Fibroblast of skin of abdomen (primary cell): ENCODE data around the gene C11orf21.
"Not testable (repeated sequence)": the region's sequence is repeated elsewhere in the genome, so short reads cannot be mapped to it uniquely, and the experiment has no call there.

ENCODE experiments used
- DNase-seq: peaks from one replicate; pipeline ENCODE4 v3.0.0-alpha.2; 2013

C11orf21 gene

DNA sequence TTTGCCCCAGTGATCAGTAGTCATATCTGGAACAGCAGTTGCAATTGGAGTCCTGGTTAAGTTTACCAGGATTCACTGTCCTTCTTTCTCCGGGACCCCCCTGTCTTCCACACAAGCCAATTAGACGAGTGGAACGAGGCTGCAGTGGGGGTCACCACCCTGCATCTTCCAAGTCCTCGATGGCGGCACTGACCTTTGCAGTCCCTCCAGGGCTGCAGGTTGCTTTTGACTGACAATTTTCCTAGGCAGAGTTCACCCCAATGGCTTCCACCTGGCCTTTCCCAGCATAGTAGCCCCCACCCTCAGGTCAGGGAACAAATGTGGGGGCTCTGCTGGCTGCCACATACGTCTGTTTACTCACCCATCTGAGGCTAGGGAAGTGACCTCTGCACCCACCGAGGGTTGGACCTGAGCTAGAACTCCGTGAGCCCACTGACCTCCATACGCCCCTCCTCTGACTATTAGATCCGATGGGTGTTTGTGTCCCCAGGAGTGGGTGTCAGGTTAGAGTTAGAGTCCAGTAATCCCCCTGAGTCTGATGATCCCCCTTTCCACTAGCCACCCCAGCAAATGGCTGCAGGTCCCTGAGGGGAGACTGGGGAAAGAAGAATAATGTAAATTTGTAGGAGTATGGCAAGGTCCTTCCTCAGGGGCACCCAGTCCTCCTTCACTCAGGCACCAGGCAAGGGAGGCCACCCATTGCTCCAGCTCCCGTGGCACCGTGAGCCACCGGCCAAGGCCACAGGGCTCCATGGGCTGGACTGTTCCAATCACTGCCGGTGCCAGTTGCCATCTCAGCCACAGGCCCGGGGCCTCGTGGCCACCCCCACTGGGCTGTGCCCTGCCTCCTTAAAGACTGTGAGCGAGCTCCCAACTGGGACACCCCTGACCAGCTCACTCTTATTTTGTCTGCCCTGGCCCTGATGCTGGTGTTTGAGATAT, 5.5 kb downstream of the C11orf21 start:
- DNase-seq, result no peak

DNA sequence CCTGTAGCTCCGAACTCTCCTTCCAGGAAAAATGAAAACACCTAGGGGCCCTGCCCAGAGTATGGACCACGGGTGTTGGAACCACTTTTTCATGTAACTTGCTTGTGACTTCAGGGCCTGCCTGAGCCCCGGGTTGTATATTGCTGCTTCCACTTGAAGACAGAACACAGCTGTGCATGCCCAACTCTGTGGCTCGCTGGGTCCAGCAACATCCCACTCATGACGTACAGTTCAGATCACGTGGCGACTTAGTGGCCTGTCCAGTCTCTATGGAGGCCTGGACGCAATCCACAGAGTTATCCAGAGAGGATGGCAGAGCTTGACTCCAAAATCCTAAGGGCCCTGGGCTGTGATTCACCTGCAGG, 6.8 kb downstream of the C11orf21 start:
- DNase-seq, result no peak

DNA sequence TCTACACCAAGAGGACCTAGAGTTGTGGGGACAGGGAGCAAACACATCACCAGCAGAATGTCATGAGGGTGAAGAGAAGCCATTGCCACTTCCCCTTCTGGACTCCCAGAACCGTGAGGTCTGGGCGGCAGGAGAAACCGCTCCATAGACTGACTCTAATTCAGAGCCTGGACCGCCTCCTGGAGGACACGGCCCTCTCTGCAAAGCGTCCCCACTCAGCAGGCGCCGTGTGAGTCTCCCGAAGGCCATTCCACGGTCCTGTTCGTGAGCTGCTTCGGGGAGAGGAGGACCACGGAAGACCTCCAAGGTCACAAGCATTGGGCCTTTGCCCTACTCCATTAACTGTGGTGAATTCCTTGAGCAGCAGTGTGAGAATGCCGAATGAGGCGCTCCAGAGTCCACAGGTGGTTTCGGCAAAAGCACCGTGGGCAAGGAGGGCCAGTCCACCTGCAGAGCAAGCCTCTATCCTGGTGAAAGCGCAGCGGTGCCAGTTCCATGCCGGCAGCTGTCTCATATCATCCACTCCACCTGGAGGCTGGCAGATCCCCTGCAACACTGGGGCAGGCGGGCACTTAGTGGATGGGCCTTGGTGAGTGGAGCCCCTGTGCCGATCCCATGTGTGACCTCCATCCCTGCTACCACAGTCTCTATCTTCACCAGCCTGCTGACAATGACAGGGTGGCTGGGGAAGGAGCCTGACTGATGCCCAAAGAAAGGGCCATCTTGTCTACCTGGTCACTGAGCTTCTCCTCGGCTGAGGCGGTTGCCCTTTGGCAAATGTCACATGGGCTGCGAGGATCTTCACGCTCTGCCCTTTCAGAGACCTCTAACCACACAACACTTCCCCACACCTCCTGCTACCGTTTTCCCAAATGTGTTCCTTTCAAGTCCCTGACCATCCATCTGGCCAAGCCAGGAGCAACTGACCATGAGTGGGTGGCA, 7.5 kb downstream of the C11orf21 start:
- no peak for DNase-seq

DNA sequence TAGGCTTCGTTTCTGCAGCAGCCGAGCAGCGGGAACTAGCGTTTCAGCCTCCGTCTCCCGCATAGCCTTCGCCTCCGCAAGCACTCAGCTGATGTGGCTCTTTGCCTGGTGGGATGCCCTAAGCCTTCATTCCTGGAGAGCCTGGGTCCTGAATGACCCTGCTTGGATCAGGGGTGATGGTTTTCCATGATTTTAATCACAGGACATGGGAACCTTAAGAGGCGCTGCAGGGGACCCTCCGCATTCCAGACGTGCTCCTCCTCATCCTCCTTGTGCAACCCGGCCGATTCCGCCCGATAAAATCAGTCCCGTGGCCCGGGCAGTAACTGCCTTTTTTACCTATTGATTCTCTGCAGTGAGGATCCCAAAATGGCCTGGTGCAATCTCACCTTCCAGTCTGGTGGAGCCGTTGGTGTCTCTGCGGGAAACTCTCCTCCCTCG, 8.2 kb downstream of the C11orf21 start:
- no peak for DNase-seq

DNA sequence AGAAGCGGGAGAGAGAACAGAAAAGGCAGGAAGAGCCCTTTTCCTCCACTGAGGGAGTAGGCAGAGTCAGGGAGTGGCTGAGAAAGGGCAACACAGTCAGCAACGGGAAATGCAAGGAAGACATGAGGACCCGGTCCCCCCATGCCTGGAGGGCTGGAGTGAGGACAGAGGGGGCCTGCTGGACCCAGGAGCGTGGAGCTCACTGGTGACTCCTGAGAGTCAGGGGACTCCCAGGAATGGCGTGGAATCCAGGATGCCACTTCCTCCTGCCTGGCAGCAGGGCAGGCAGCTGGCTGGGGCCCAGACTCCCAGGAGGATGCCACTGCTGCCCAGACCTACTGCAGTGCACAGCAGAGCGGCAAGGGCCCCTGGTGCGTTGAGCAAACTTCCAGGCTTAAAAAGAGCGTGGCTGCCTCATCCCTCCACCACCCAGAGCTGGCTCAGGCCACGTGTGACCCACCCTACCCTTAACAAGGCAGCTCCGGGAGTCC, 11.3 kb downstream of the C11orf21 start:
- no peak for DNase-seq

DNA sequence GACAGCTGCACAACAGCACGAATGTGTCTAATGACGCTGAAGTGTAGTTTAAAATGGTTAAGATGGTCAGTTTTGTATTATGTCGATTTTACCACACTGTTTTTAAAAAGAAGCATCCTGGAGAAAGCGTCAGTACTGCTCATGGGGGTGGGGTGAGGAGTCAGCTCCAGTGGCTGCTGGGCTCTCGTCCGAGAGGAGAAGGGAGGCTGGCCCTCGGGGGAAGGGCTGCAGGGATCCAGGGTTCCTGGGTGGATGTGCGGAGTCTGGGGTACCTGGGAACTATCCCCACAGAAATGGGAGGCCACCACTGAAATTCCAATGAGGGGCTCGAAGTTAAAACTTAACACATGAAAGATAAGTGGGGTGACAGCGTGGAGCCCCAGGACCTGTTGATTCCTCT, 11.9 kb downstream of the C11orf21 start:
- DNase-seq, result no peak

DNA sequence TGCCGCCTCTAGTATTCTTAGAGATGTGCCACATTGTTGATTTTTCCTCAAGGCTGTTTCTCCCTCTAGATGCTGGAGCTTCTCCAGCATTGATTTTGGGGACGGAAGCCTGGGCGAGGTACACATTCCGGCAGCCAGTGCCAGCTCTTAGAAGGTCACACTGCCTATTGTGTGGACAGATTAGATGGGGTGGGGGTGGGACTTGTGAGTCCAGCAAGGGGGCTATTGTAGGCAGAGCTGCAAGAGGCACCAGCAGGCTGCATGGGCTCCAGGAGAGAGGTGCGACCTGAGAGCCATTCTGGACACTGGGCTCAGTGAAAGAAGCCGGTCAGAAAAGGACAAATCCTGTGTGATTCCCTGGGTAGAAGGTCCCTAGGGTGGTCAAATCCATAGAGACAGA, 12.4 kb downstream of the C11orf21 start:
- DNase-seq, result no peak

DNA sequence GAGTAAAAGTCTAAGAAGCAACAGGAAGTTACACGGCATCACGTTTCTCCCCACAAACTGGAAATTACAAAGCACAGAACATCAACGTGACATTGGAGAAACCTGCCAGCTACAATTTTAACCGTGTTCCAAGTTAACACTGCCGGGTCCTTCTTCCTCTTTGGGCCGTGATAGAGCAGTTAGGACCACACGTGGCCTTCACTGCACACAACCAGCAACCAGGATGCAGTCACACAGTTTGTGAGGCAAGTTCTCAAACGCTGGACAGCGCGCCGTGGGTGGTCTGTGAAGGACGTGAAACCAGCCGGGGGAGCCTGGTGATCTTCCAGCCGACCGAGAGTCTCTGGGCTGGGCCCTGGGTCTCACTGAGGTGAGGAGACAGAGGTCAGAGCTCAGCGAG, 14.6 kb downstream of the C11orf21 start:
- no peak for DNase-seq

DNA sequence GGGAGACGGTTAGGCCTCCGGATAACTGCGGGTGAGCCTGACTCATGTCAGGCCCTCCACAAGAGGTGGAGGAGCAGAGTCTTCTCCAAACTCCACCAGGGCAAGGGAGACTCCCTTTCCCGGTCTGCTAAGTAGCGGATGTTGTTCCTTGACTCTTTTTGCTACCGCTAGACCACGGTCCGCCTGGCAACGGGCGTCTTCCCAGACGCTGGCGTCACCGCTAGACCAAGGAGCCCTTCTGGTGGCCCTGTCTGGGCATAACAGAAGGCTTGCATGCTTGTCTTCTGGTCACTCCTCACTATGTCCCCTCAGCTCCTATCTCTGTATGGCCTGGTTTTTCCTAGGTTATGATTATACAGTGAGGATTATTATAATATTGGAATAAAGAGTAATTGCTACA, 15.4 kb downstream of the C11orf21 start:
- not testable (repeated sequence) for DNase-seq

DNA sequence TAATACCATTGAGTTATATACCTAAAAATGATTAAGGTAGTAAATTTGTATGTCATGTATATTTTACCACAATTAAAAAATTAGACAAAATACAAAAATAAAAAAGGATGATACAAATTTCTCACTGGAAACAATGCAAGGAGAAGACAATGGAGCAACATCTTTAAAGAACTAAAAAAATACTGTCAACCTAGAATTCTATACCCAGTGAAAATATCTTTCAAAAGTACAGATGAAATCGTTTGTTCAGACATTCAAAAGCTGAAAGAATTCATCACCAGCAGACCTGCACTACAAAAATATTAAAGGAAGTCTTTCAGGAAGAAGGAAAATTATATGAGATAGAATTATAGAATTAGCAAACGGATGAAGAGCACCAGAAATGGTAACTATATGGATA, 21.5 kb downstream of the C11orf21 start:
- DNase-seq, result no peak

DNA sequence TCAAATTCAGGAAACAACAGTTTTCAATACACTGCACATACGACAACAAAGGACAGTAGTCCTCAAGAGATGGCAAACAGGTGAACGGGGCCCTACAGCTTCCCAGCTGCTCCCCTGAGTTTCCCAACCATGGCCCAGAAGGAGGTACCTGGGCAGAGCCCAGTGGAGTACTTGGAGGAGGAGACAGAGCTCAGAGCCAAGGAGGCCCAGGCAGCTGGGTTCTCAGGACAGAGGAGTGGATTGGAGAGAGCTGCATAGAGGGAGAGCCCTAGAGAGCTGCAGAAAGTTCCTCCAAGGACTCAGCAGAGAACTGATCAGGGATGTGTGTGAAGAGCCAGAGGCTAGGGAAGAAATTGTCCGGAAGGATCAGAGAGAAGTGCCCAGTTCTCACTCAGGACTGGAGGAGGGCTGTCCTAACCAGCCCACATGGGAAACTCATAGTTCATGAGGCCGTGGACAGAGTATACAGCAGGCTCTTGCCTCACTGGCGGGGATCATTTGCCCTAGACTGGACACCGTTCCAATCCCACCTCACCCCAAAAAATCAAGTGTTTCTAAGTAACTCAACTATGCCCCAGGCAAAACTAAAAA, 23.7 kb downstream of the C11orf21 start:
- no peak for DNase-seq

DNA sequence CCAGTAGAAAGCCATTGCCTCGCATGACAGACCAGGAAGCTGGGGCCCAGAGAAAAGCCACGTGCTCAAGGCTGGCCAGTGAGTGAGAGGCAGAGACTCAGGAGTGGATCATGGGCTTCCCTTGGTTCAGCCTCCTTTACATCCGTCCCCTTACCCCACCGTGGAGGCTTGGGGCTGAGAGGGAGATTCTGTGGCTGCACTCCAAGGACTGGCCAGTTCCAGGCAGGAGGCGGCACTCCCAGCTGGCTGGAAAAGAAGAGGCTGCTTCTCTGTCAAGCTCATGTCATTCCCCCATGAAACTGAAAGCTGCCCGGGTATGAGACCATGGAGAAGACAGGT, 24.7 kb downstream of the C11orf21 start:
- DNase-seq, result no peak

DNA sequence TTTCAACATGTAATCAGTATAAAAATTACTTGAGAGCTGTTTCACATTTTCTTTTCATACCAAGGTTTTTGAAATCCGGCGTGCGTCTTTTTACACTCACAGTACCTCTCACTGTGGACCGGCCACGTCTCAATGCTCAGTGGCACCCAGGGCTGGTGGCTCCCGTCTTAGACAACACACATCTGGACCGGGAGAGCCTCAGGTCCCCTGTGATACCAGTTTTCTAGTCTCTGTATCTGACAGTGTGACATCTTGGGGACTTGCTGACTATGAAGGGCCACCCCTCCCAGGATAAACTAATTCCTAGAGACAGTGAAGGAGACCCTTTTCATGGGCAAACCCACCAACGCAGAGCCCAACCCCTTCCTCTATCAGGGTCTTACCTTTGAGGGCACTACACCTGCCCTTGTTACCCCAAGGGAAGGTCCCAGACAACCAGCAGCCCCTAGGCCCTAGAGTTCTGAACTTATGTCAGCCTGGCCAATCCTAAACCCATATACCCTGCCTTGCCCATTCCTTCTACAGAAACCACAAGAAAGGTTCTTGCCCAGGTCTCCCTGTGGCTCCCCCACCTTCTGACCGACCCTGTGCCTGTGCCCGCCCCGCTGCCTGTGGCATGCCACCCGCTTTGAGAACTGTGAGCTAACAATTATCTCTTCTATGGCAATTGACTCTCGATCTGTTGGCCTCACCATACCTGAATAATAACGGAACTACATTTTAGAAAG, 25.3 kb downstream of the C11orf21 start:
- DNase-seq, result no peak

DNA sequence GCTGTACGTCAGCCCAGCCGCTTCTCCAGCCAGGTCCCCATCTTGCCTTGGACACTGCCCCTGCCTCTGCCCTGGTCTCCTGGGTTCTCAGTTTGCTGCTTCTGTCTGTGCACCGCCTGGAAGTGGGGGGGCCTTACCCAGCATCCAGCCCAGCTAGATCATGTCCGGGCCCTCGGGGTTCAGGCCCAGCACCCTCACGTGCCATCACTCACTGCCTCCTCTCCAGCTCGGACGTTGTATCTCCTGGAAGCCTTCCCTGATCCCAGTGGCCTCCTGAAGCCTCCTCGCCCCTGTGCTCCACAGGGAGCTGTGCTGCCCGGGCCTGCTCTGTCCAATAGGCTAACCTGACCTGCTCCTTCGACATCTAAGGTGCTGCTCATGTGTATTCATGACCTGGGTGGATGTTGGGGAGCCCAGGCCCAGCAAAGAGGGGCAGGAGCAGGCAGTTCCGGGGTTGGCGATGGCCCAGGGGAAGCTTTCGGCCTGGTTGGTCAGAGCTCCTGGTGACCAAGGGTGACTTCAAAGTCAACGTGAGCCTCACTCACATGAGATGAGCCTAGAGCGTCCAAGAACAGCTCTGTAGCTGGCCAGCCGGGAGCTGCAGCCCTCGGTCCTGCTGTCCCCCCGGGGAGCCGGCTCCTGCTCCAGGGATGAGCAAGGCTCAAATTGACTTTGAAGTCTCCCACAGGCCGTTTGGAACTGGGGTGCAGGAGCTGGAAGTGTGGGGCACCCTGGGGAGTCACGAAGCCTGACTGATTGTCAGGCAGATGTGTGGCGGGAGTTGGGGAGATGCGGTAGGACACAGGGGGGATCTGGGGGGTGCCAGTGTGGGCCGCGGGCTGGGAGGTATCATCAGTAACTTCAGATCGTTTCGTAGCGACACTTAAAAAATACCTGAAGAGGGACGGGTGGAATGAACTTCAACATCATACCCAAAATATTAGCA, 26.1 kb downstream of the C11orf21 start:
- DNase-seq, result no peak

DNA sequence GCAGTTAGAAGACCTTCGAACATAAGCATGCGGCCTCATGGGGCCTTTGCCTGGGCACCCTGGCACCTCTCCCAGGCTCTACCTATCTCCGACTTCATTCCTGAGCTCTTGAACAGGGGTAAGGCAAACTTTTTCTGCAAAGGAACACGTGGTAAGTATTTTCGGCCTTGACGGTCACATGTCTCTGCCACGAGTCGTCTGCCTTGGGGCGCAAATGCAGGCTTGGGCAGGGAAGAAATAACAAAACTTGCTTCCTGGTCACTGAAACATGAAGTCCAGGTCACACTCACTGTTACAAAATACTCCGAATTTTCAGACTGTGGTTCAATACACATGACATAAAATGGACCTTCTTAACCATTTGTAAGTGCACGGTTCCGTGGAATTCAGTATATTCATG, 27.9 kb downstream of the C11orf21 start:
- DNase-seq, result no peak

DNA sequence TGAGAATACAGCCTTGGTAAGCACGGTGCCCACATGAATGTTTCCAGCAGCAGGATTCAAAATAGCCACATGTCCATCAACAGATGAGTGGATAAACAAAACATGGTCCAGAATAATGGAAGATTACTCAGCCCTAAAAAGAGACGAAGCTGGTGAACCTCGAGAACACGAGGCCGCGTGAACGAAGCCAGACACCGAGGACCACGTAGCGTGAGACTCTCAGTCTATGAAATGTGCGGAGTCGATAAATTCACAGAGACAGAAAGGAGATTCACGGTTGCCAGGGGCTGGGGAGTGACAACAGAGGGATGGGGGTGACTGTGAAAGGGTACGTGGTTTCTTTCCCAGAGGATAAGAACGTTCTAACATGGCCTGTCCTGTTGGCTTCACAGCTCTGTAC, 28.4 kb downstream of the C11orf21 start:
- no peak for DNase-seq

DNA sequence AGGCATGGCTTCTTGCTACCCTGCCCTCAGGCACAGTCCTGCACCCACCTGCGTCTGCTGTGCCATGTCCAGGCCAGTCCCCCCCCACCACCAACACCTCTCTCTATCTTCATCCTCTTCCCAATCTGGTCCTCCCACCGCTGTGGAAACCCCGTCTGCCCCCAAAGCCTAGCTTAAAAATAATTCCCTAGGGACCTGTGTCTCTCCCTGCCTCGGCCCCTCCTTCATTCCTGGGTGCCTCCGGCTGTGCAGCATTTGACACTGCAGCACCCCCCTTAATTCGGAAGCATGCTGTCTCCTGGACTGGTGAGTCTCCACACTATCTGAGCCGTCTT, 28.8 kb downstream of the C11orf21 start:
- DNase-seq, result no peak

DNA sequence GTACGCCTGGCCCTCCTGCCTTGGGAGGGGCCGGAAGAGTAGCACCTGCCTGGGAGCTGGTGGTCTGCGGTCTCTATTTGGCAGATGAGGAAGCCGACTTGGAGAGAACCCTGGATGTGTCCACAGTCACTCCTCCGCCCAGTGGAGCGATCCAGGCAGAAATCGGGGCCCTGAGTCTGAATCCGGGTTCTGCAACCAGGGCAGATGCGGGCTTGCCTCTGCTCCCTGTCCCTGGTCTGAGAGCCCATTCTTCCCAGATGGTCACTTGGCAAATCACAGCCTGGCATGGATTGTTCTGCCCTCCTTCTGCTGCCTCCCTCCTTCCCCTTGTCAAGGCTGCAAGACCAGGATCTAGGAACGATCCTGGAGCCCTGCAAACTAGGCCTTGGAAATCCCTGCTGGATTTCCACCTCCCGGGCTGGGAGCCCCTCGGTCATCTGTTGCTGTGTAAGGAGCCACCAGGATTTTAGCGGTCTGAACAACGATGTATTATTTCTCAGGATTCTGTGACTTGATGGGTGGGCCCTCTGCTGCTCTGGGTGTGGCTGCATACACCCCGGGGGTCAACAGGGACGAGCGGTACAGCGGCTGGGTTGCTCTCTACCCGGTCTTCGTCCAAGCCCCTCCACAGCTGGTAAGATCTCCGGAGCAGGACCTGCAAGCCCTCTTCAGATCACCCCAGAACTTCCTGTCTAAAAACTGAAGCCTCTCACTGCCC, 29.3 kb downstream of the C11orf21 start:
- DNase-seq, result no peak

DNA sequence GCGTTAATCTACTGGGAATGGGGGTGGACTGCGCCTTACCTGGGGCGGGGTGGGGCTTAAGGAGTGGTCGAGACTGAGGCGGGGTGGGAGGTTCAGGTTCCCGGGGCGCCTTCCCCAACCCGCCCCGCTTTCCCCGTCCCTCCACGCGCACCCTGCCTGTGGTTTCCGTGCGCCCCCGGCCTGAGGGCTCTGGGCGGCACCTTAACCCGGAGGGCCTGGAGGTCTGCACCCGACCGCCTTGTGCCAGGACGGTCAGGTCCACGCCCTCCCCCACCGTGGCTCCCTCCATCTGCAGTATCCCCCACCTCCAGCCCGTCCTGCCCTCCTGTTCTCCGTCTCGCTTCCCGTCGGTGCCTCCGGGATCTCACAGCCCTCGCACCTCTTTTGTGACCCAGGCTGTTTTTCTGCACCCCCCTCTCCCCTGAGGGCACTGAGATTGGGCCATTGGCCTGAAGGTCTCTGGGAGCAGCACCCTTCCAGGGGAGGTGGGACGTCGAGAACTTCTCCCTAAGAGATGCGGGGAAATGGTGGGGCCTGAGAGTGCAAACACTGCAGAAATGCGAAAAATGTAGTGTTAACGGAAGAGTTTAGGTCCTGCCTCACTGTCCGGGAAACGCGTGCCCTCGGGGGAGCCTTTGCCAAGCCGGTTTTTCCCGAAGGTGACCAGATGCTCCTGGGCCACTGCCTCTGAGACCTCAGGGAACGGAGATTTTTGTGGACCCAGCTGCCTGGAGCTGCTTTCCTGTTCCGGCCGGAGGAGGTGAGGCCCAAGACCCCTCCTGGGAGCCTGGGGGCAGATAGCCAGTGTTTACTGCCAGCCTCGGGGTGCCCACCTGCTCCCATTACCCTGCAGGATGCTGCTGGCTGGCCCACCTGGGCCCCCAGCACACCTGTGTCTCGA, 30.1 kb downstream of the C11orf21 start:
- no peak for DNase-seq

DNA sequence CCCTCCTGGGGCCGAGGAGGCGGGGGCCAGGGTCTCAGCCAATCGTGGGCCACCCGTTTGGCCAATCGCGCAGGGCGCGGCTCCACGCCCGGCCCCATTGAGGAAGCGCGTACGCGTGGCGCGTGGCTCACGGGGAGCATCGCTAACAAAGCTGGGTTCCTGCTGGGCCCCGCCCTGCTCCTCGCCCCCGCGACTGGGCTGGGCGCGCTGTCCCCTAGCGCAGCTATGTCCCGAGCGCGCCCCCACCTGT, 30.7 kb downstream of the C11orf21 start:
- DNase-seq, result no peak
